Fibroblast of lung (primary cell): ENCODE data around the gene OPTC. TPM values are rescaled to one million over a fixed set of nuclear protein-coding genes. Genes with fewer than 3 reads are reported as not detected.

Experiments used
- DNase-seq, 2 donors: peaks; one replicate each; pipeline versions ENCODE4 v3.0.0 to v3.0.0-alpha.2; 2010; ENCODE audit warnings: low read depth in 2 of 2
- H2AFZ ChIP-seq: 2 replicates; pipeline ENCODE4 v1.5.1; 2012; ENCODE audit warnings: low read length, control low read depth, inconsistent platforms
- H3K27ac ChIP-seq: 2 replicates; pipeline ENCODE4 v1.5.1; 2011; ENCODE audit warnings: low read length, control low read depth; ENCODE audit not compliant: insufficient read depth
- H3K27me3 ChIP-seq: 2 replicates; pipeline ENCODE4 v1.5.1; 2011; ENCODE audit warnings: mild to moderate bottlenecking, low read length; ENCODE audit not compliant: control insufficient read depth, insufficient read depth
- H3K36me3 ChIP-seq: 2 replicates; pipeline ENCODE4 v1.5.1; 2011; ENCODE audit warnings: low read length; ENCODE audit not compliant: control insufficient read depth, insufficient read depth
- H3K4me1 ChIP-seq: 2 replicates; pipeline ENCODE4 v1.5.1; 2011; ENCODE audit warnings: low read length; ENCODE audit not compliant: control insufficient read depth, insufficient read depth; ENCODE audit errors: extremely low read depth
- H3K4me2 ChIP-seq: 2 replicates; pipeline ENCODE4 v1.5.1; 2011; ENCODE audit warnings: low read length, control low read depth; ENCODE audit not compliant: insufficient read depth; ENCODE audit errors: extremely low read depth
- H3K4me3 ChIP-seq, 4 experiments: fragments of 200-600 bp in 1 of 4; sonication (generic) in 1 of 4; replicated peaks in 1 of 4; 2 replicates each; pipeline ENCODE4 v1.5.1; 2011 to 2016; ENCODE audit warnings: low read length in 4 of 4, low read depth in 3 of 4, mild to moderate bottlenecking in 3 of 4, control low read depth in 2 of 4, inconsistent platforms in 1 of 4, mixed read lengths in 1 of 4; ENCODE audit not compliant: insufficient read depth in 1 of 4; ENCODE audit errors: control extremely low read depth in 1 of 4
- H3K79me2 ChIP-seq: 2 replicates; pipeline ENCODE4 v1.5.1; 2012; ENCODE audit warnings: mild to moderate bottlenecking, low read length, inconsistent platforms; ENCODE audit not compliant: control insufficient read depth, insufficient read depth
- H3K9ac ChIP-seq: 2 replicates; pipeline ENCODE4 v1.5.1; 2011; ENCODE audit warnings: mild to moderate bottlenecking, low read length, control low read depth; ENCODE audit not compliant: insufficient read depth
- H3K9me3 ChIP-seq: 2 replicates; pipeline ENCODE4 v1.5.1; 2012; ENCODE audit warnings: low read depth, low read length; ENCODE audit not compliant: control insufficient read depth, insufficient read depth
- H4K20me1 ChIP-seq: 2 replicates; pipeline ENCODE4 v1.5.1; 2011; ENCODE audit warnings: low read length; ENCODE audit not compliant: control insufficient read depth, insufficient read depth; ENCODE audit errors: extremely low read depth
- CTCF ChIP-seq, 2 donors: IDR thresholded peaks in 1 of 2; conservative IDR thresholded peaks in 1 of 2; 1 replicate in 1 of 2; 2 replicates in 1 of 2; pipeline ENCODE4 v1.5.1; 2011 to 2012; ENCODE audit warnings: low read length in 2 of 2, control low read depth in 1 of 2, inconsistent platforms in 1 of 2, low read depth in 1 of 2, mild to moderate bottlenecking in 1 of 2
- EZH2 ChIP-seq: IDR thresholded peaks from 2 replicates; pipeline ENCODE4 v1.5.1; 2012; ENCODE audit warnings: low read length, control low read depth, mild to moderate bottlenecking; ENCODE audit errors: missing control alignments
- polyA plus RNA-seq, 2 donors: library from polyadenylated mRNA; depleted of rRNA in 1 of 2; stranded (reverse) in 1 of 2; unstranded in 1 of 2; fragments of >200 nt; gene quantifications; 2 replicates each; pipeline ENCODE4 v1.2.1, GENCODE V29; 2011 to 2012; ENCODE audit warnings: missing spikeins in 1 of 2
- total RNA-seq: library from RNA; depleted of rRNA; stranded (reverse); fragments of >200 nt; gene quantifications from 2 replicates; pipeline ENCODE4 v1.2.1, GENCODE V29; 2014

The OPTC gene
- total and polyA plus RNA-seq, 2 donors (not counting 1 experiment from before 2014, with no cell fraction given): not detected

GRCh38 chr1:203480525-203481084 lies 13.3 kb upstream of the OPTC start:
- Histone ChIP-seq H3K9ac (peak overlapping the region; percentile 24), H2AFZ (peak overlapping the region; percentile 55), H3K4me3 (peak overlapping the region in 2 of 4 experiments; percentile 22 to 67), H3K79me2 (no peaks in the 10 kb centered on the region), H3K27ac (peak overlapping the region; percentile 85), H3K36me3 (no peaks in the 10 kb centered on the region), H3K4me1 (peaks cover 32% of the 10 kb centered on the region), H3K27me3 (no peaks in the 10 kb centered on the region), H3K4me2 (peak overlapping the region; percentile 90), H4K20me1 (no peaks in the 10 kb centered on the region), H3K9me3 (no peaks in the 10 kb centered on the region)
- TF ChIP-seq EZH2 (no peak), CTCF (conservative IDR thresholded peaks at IDR 0.05 in 1 of 2, IDR thresholded peaks at IDR 0.05 in 1 of 2; ENCODE audit: low read depth in 1 of 2, low read length in 2 of 2) (no peak)
- DNase-seq: peak; percentile 90

- H3K4me1 ChIP-seq: peaks cover 28% of the 10 kb centered on the region
Measured at GRCh38 chr1:203481196-203481595, 12.8 kb upstream of the OPTC start.

More at GRCh38 chr1:203481196-203481595, 12.8 kb upstream of the OPTC start:
- Histone ChIP-seq H3K4me3 (peak overlapping the region in 1 of 4 experiments; percentile 67), H3K27me3 (no peaks in the 10 kb centered on the region), H3K9me3 (no peaks in the 10 kb centered on the region), H2AFZ (no peak overlapping the region), H3K4me2 (peak overlapping the region; percentile 6), H4K20me1 (no peaks in the 10 kb centered on the region), H3K9ac (no peak overlapping the region), H3K27ac (peak overlapping the region; percentile 85), H3K79me2 (no peaks in the 10 kb centered on the region), H3K36me3 (no peaks in the 10 kb centered on the region)
- TF ChIP-seq EZH2 (no peak), CTCF (conservative IDR thresholded peaks at IDR 0.05 in 1 of 2, IDR thresholded peaks at IDR 0.05 in 1 of 2; ENCODE audit: low read depth in 1 of 2, low read length in 2 of 2) (no peak)
- DNase-seq: peak in 1 of 2 donors; percentile 35
